A549 (cell line): ENCODE data around the gene SOX8.

Experiments
- CBX8 ChIP-seq: fragments of 200-600 bp; sonication (generic); IDR thresholded peaks from 2 replicates; pipeline ENCODE4 v1.6.1; 2016
- CHD4 ChIP-seq: fragments of 200-600 bp; sonication (generic); IDR thresholded peaks from 2 replicates; pipeline ENCODE4 v1.6.1; 2016; ENCODE audit warnings: antibody characterized with exemption, mild to moderate bottlenecking, borderline replicate concordance
- CTCF ChIP-seq: fragments of >200 bp; sonication (Bioruptor Twin); formaldehyde crosslinking; IDR thresholded peaks from 3 replicates; pipeline ENCODE4 v1.5.1; 2016
- ESRRA ChIP-seq: fragments of 150-350 bp; IDR thresholded peaks from 2 replicates; pipeline ENCODE4 v1.6.1; 2014; ENCODE audit warnings: mild to moderate bottlenecking, low read length, borderline replicate concordance
- FOXS1 ChIP-seq: fragments of 250-450 bp; sonication (Bioruptor Pico); IDR thresholded peaks from 2 replicates; pipeline ENCODE4 v1.5.0; 2020; ENCODE audit warnings: mild to moderate bottlenecking, moderate library complexity
- HES2 ChIP-seq: fragments of >200 bp; sonication (Bioruptor Twin); formaldehyde crosslinking; IDR thresholded peaks from 2 replicates; pipeline ENCODE4 v1.6.1; 2016
- JUN ChIP-seq, 2 experiments: fragments of >200 bp; sonication (Bioruptor Twin); formaldehyde crosslinking; IDR thresholded peaks; 2 replicates in 1 of 2; 3 replicates in 1 of 2; pipeline ENCODE4 v1.6.1; 2016 to 2017
- NPAS2 ChIP-seq: fragments of 250-450 bp; sonication (Bioruptor Pico); IDR thresholded peaks from 2 replicates; pipeline ENCODE4 v1.8.0; 2022; ENCODE audit warnings: mild to moderate bottlenecking, moderate library complexity, borderline replicate concordance
- PBX3 ChIP-seq: IDR thresholded peaks from 2 replicates; pipeline ENCODE4 v1.6.1; 2012
- POLR2A ChIP-seq: IDR thresholded peaks from 2 replicates; pipeline ENCODE4 v1.6.1; 2012; ENCODE audit warnings: mild to moderate bottlenecking, low read length
- RAD21 ChIP-seq, 2 experiments: fragments of >200 bp in 1 of 2; sonication (Bioruptor Twin) in 1 of 2; formaldehyde crosslinking in 1 of 2; IDR thresholded peaks in 1 of 2; conservative IDR thresholded peaks in 1 of 2; 2 replicates in 1 of 2; 3 replicates in 1 of 2; pipeline ENCODE4 v1.6.1; 2012 to 2018; ENCODE audit warnings: inconsistent platforms in 1 of 2
- REST ChIP-seq: fragments of 200-600 bp; sonication (generic); IDR thresholded peaks from 2 replicates; pipeline ENCODE4 v1.6.1; 2016; ENCODE audit warnings: antibody characterized with exemption, mild to moderate bottlenecking, moderate library complexity
- ZSCAN20 ChIP-seq: fragments of 250-450 bp; sonication (Bioruptor Pico); IDR thresholded peaks from 2 replicates; pipeline ENCODE4 v1.8.0; 2022; ENCODE audit warnings: mild to moderate bottlenecking, moderate library complexity

- TF ChIP-seq CTCF (no peak), CBX8 (no peak), REST (no peak), RAD21 (conservative IDR thresholded peaks at IDR 0.05 in 1 of 2, IDR thresholded peaks at IDR 0.05 in 1 of 2) (no peak), JUN (IDR thresholded peaks at IDR 0.05) (no peak), CHD4 (no peak), FOXS1 (no peak), ESRRA (no peak), POLR2A (no peak), PBX3 (no peak), ZSCAN20 (CRISPR knock-in tag) (no peak), NPAS2 (CRISPR knock-in tag) (no peak), HES2 (no peak)
Measured at GRCh38 chr16:1020591-1020990, 39.0 kb downstream of the SOX8 start.
